ENCODE results near the gene STON2.

GRCh38 chr14:81429028-81429427 lies 28.9 kb upstream of the STON2 start:
- TF ChIP-seq CTCF (IDR thresholded peaks at IDR 0.05) (no peak), POLR2A (IDR thresholded peaks at IDR 0.05) (no peak)
